ENCODE measurements around the gene RSRC1. TPM values are rescaled to one million over a fixed set of nuclear protein-coding genes. Genes with fewer than 3 reads are reported as not detected.
"Not testable (repeated sequence)": the region's sequence is repeated elsewhere in the genome, so short reads cannot be mapped to it uniquely, and the experiment has no call there.

Gene RSRC1
- total and polyA plus RNA-seq, 8 donors, result 7.7 to 19.9 (median 10.2) TPM

DNA sequence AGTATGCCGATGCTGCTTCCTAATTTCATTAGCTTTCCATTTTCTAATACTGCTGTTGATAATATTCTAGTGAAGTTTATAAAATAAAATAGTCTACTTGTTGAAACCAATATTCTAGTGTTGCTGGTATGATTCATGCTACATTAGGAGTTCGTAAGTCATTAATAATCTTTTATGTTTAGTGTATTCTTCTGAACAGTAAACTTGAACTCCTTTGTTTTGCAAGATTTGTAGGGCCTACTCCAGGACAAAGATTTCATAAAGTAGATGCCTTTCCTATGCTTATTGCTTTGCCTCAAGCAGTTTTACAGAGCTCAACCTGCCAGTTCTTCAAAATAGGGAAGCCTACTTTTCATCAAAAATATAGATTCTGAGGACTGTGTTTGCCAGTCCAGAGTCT is 111.5 kb downstream of the RSRC1 start:
- 98 to 99% methylated on average over 2 of the region's 2 CpGs for WGBS, 2 donors
- H3K9me3 ChIP-seq, result no peaks in the 10 kb centered on the region
- H3K27me3 ChIP-seq, result no peaks in the 10 kb centered on the region
- H3K4me3 ChIP-seq, result no peak overlapping the region
- TF ChIP-seq, protein P1, sequence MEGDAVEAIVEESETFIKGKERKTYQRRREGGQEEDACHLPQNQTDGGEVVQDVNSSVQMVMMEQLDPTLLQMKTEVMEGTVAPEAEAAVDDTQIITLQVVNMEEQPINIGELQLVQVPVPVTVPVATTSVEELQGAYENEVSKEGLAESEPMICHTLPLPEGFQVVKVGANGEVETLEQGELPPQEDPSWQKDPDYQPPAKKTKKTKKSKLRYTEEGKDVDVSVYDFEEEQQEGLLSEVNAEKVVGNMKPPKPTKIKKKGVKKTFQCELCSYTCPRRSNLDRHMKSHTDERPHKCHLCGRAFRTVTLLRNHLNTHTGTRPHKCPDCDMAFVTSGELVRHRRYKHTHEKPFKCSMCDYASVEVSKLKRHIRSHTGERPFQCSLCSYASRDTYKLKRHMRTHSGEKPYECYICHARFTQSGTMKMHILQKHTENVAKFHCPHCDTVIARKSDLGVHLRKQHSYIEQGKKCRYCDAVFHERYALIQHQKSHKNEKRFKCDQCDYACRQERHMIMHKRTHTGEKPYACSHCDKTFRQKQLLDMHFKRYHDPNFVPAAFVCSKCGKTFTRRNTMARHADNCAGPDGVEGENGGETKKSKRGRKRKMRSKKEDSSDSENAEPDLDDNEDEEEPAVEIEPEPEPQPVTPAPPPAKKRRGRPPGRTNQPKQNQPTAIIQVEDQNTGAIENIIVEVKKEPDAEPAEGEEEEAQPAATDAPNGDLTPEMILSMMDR (IDR thresholded peaks at IDR 0.05), result no peak
- intact Hi-C loops (cut with DNase I), result no loop called here
- no peaks in the 10 kb centered on the region for H3K36me3 ChIP-seq
- DNase-seq (no peak), ATAC-seq (no peak), FAIRE-seq (no peak)
- H3K4me1 ChIP-seq, result no peaks in the 10 kb centered on the region
- H3K27ac ChIP-seq, result no peak overlapping the region

DNA sequence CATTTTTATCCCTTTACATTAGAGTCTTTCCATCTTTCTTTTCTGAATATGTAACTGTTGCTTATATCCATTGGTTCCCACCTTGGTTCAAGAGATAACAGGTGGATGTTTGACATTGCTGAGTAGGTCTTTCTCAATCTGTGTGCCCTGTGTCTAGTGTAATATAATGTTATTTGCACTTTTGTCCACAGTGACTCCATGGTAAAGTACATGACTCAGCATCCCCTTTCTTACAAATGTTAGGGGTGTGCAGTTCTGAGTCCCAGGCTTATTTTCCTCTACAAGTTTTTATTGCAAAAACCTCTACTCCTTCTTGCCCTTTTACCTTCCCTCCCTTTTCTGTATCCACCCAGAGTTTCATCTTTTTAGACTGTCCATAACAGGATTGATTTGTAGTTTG is 116.5 kb downstream of the RSRC1 start:
- Histone ChIP-seq H3K36me3 (no peaks in the 10 kb centered on the region), H3K9me3 (no peaks in the 10 kb centered on the region), H3K4me1 (no peaks in the 10 kb centered on the region), H3K27me3 (no peaks in the 10 kb centered on the region), H3K4me3 (no peak overlapping the region), H3K27ac (no peak overlapping the region)
- TF ChIP-seq, protein P1 (IDR thresholded peaks at IDR 0.05), result no peak
- intact Hi-C loops (cut with DNase I), result no loop called here
- no peak for DNase-seq
- no peak for ATAC-seq
- FAIRE-seq, result no peak

DNA sequence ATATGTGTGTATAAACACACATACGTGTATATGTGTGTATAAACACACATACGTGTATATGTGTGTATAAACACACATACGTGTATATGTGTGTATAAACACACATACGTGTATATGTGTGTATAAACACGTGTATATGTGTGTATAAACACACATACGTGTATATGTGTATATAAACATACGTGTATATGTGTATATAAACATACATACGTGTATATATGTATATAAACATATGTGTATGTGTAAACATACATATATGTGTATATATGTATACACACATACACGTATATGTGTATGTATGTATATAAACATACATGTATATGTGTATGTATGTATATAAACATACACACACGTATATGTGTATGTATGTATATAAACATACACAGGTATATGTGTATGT is 119.1 kb downstream of the RSRC1 start:
- intact Hi-C loops (cut with DNase I), result not testable (repeated sequence)

DNA sequence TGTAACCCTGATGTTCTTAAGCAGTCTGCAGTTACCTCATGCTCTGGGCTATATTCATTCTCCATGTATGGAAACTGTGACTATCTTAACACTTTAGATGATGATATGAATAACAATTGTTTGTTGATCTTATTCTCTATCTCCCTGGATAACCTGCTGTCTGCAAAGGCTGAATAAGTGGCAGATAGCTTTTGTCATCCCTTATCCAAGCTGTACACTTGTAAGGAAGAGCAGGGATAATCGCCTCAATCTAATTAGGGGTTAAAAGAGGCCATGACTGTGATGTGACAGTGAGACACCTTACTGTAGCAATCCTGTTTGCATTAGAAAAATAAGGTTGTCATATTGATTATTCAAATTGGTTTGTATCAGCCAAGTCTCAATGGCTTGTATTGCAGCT is 123.9 kb downstream of the RSRC1 start:
- no peak for ATAC-seq
- Histone ChIP-seq H3K27ac (no peak overlapping the region), H3K9me3 (no peaks in the 10 kb centered on the region), H3K4me1 (no peaks in the 10 kb centered on the region), H3K4me3 (no peak overlapping the region), H3K27me3 (no peaks in the 10 kb centered on the region), H3K36me3 (no peaks in the 10 kb centered on the region)
- DNase-seq, result no peak
- intact Hi-C loops (cut with DNase I), result no loop called here
- no peak for FAIRE-seq
- TF ChIP-seq, protein P1 (IDR thresholded peaks at IDR 0.05), result no peak
- WGBS, 2 donors, result 90% methylated on average over 1 of the region's 1 CpG

More for the DNA sequence above, 119.1 kb downstream of the RSRC1 start:
- WGBS, 2 donors, result 88 to 89% methylated on average over 10 of the region's 10 CpGs
- FAIRE-seq, result peak; percentile 78
- not testable (repeated sequence) for H3K4me3 ChIP-seq, H3K27me3 ChIP-seq, ATAC-seq, H3K27ac ChIP-seq, DNase-seq, H3K36me3 ChIP-seq, H3K4me1 ChIP-seq, H3K9me3 ChIP-seq

DNA sequence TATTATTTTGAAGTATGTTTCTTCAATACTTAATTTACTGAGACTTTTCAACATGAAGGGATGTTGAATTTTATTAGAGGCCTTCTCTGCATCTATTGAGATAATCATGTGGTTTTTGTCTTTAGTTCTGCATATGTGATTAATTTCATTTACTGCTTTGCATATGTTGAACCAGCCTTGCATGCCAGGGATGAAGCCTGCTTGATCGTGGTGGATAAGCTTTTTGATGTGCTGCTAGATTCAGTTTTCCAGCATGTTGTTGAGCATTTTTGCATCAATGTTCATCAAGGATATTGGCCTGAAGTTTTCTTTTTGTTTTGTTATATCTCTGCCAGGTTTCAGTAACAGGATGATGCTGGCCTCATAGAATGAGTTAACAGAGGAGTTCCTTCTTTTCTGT is 134.4 kb downstream of the RSRC1 start:
- FAIRE-seq, result no peak
- 96 to 97% methylated on average over 1 of the region's 1 CpG for WGBS, 2 donors
- TF ChIP-seq, protein P1 (IDR thresholded peaks at IDR 0.05), result no peak

DNA sequence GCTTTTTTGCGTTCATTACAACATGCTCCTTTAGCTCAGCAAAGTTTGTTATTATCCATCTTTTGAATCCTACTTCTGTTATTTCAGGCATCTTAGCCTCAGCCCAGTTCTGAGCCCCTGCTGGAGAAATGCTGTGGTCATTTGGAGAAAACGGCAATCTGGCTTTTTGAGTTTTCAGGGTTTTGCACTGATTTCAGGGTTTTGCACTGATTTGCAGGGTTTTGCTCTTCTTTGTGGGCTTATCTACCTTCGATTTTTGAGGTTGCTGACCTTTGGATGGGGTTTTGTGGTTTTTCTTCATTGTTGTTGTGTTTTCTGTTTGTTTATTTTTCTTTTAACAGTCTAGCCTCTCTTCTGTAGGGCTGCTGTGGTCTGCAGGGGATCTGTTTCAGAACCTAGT is 137.4 kb downstream of the RSRC1 start:
- ATAC-seq (no peak), FAIRE-seq (no peak), DNase-seq (no peak)
- Histone ChIP-seq H3K27ac (no peak overlapping the region), H3K36me3 (no peaks in the 10 kb centered on the region), H3K27me3 (no peaks in the 10 kb centered on the region), H3K4me3 (no peak overlapping the region), H3K9me3 (no peaks in the 10 kb centered on the region), H3K4me1 (no peaks in the 10 kb centered on the region)
- 94% methylated on average over 3 of the region's 3 CpGs for WGBS, 2 donors
- intact Hi-C loops (cut with DNase I), result no loop called here
- TF ChIP-seq, protein P1 (IDR thresholded peaks at IDR 0.05), result no peak

More for the DNA sequence above, 134.4 kb downstream of the RSRC1 start:
- ATAC-seq (no peak), DNase-seq (no peak)
- H3K9me3 ChIP-seq, result no peaks in the 10 kb centered on the region
- H3K4me1 ChIP-seq, result no peaks in the 10 kb centered on the region
- H3K4me3 ChIP-seq, result no peak overlapping the region
- no peaks in the 10 kb centered on the region for H3K27me3 ChIP-seq
- intact Hi-C loops (cut with DNase I), result no loop called here
- H3K27ac ChIP-seq, result no peak overlapping the region
- no peaks in the 10 kb centered on the region for H3K36me3 ChIP-seq
